Adipocyte (in vitro differentiated cells): ENCODE data around the gene MICAL1.

ENCODE experiments used
- DNase-seq: peaks from one replicate; pipeline ENCODE4 v3.0.0-alpha.2; 2015; ENCODE audit warnings: low read depth
- H3K27me3 ChIP-seq: replicated peaks from 2 replicates; pipeline ENCODE4 v1.7.0; 2013; ENCODE audit warnings: mild to moderate bottlenecking, low read length, moderate library complexity; ENCODE audit not compliant: control insufficient read depth, insufficient read depth
- H3K36me3 ChIP-seq: 2 replicates; pipeline ENCODE4 v1.7.0; 2013; ENCODE audit warnings: low read length, mild to moderate bottlenecking, moderate library complexity; ENCODE audit not compliant: control insufficient read depth, insufficient read depth, severe bottlenecking
- H3K4me1 ChIP-seq: 2 replicates; pipeline ENCODE4 v1.7.0; 2013; ENCODE audit warnings: mild to moderate bottlenecking, low read length, moderate library complexity; ENCODE audit not compliant: control insufficient read depth, insufficient read depth
- H3K4me3 ChIP-seq: 2 replicates; pipeline ENCODE4 v1.7.0; 2013; ENCODE audit warnings: mild to moderate bottlenecking, low read length, moderate library complexity
- H3K9ac ChIP-seq: 2 replicates; pipeline ENCODE4 v1.7.0; 2013; ENCODE audit warnings: mild to moderate bottlenecking, low read length, moderate library complexity
- H3K9me3 ChIP-seq: 2 replicates; pipeline ENCODE4 v1.7.0; 2013; ENCODE audit warnings: mild to moderate bottlenecking, low read length, moderate library complexity; ENCODE audit not compliant: control insufficient read depth

MICAL1 gene

GRCh38 chr6:109486068-109486467 lies 30.5 kb upstream of the MICAL1 start:
- peaks cover 14% of the 10 kb centered on the region for H3K4me1 ChIP-seq
- H3K36me3 ChIP-seq, result peaks cover 8% of the 10 kb centered on the region
- H3K27me3 ChIP-seq, result no peaks in the 10 kb centered on the region
- no peak overlapping the region for H3K9ac ChIP-seq
- DNase-seq, result no peak
- no peak overlapping the region for H3K4me3 ChIP-seq
- H3K9me3 ChIP-seq, result no peaks in the 10 kb centered on the region

GRCh38 chr6:109485266-109485935 lies 29.8 kb upstream of the MICAL1 start:
- Histone ChIP-seq H3K9me3 (no peaks in the 10 kb centered on the region), H3K4me3 (no peak overlapping the region), H3K4me1 (peaks cover 21% of the 10 kb centered on the region), H3K9ac (no peak overlapping the region), H3K27me3 (no peaks in the 10 kb centered on the region), H3K36me3 (peaks cover 15% of the 10 kb centered on the region)
- no peak for DNase-seq

- H3K4me3 ChIP-seq, result peak overlapping the region; percentile 82
- H3K36me3 ChIP-seq, result peaks cover 17% of the 10 kb centered on the region
- peak; percentile 43 for DNase-seq
- H3K27me3 ChIP-seq, result no peaks in the 10 kb centered on the region
- peak overlapping the region; percentile 82 for H3K9ac ChIP-seq
- no peaks in the 10 kb centered on the region for H3K9me3 ChIP-seq
- H3K4me1 ChIP-seq, result peaks cover 28% of the 10 kb centered on the region
Measured at GRCh38 chr6:109484122-109484521, 28.6 kb upstream of the MICAL1 start.

- no peak for DNase-seq
- Histone ChIP-seq H3K36me3 (peaks cover 17% of the 10 kb centered on the region), H3K9me3 (no peaks in the 10 kb centered on the region), H3K4me1 (peaks cover 32% of the 10 kb centered on the region), H3K9ac (peak overlapping the region; percentile 82), H3K27me3 (no peaks in the 10 kb centered on the region), H3K4me3 (peak overlapping the region; percentile 82)
Measured at GRCh38 chr6:109483735-109484057, 28.1 kb upstream of the MICAL1 start.

- peak; percentile 96 for DNase-seq
- Histone ChIP-seq H3K9me3 (no peaks in the 10 kb centered on the region), H3K27me3 (no peaks in the 10 kb centered on the region), H3K9ac (peak within 1 kb of the TSS; percentile 86), H3K4me3 (peak within 1 kb of the TSS; percentile 85), H3K4me1 (peaks cover 38% of the 10 kb centered on the region), H3K36me3 (peaks cover 17% of the 10 kb centered on the region)
Measured at GRCh38 chr6:109482905-109483734, 27.5 kb upstream of the MICAL1 start, which contains the start of gene ZBTB24. Gene ZBTB24 (minus strand): TSS chr6:109483219. CDS start chr6:109482026, 1,193 bp downstream.

GRCh38 chr6:109480993-109481480 lies 25.5 kb upstream of the MICAL1 start:
- peaks cover 52% of the 10 kb centered on the region for H3K4me1 ChIP-seq
- no peaks in the 10 kb centered on the region for H3K27me3 ChIP-seq
- no peak for DNase-seq
- no peaks in the 10 kb centered on the region for H3K9me3 ChIP-seq
- peaks cover 29% of the 10 kb centered on the region for H3K36me3 ChIP-seq
- no peak overlapping the region for H3K9ac ChIP-seq
- H3K4me3 ChIP-seq, result peak overlapping the region; percentile 53

- peak overlapping the region; percentile 71 for H3K4me3 ChIP-seq
- H3K9ac ChIP-seq, result peak overlapping the region; percentile 75
- H3K36me3 ChIP-seq, result peaks cover 48% of the 10 kb centered on the region
- H3K9me3 ChIP-seq, result no peaks in the 10 kb centered on the region
- DNase-seq, result peak; percentile 14
- no peaks in the 10 kb centered on the region for H3K27me3 ChIP-seq
- H3K4me1 ChIP-seq, result peaks cover 52% of the 10 kb centered on the region
Measured at GRCh38 chr6:109478841-109479624, 23.5 kb upstream of the MICAL1 start.

- H3K36me3 ChIP-seq, result peaks cover 55% of the 10 kb centered on the region
- H3K9ac ChIP-seq, result peak overlapping the region; percentile 75
- no peaks in the 10 kb centered on the region for H3K27me3 ChIP-seq
- peaks cover 49% of the 10 kb centered on the region for H3K4me1 ChIP-seq
- H3K4me3 ChIP-seq, result peak overlapping the region; percentile 71
- no peaks in the 10 kb centered on the region for H3K9me3 ChIP-seq
- no peak for DNase-seq
Measured at GRCh38 chr6:109478222-109478805, 22.7 kb upstream of the MICAL1 start.

GRCh38 chr6:109477725-109478124 lies 22.2 kb upstream of the MICAL1 start:
- H3K9me3 ChIP-seq, result no peaks in the 10 kb centered on the region
- peaks cover 61% of the 10 kb centered on the region for H3K36me3 ChIP-seq
- H3K9ac ChIP-seq, result peak overlapping the region; percentile 75
- peak overlapping the region; percentile 71 for H3K4me3 ChIP-seq
- DNase-seq, result no peak
- H3K4me1 ChIP-seq, result peaks cover 49% of the 10 kb centered on the region
- H3K27me3 ChIP-seq, result no peaks in the 10 kb centered on the region

- no peaks in the 10 kb centered on the region for H3K9me3 ChIP-seq
- H3K9ac ChIP-seq, result no peak overlapping the region
- no peaks in the 10 kb centered on the region for H3K27me3 ChIP-seq
- peak overlapping the region; percentile 71 for H3K4me3 ChIP-seq
- H3K36me3 ChIP-seq, result peaks cover 66% of the 10 kb centered on the region
- peaks cover 49% of the 10 kb centered on the region for H3K4me1 ChIP-seq
- no peak for DNase-seq
Measured at GRCh38 chr6:109477184-109477583, 21.6 kb upstream of the MICAL1 start.
